SKM-1 (cell line): ENCODE data around the gene MRGPRD.
"Not testable (repeated sequence)": the region's sequence is repeated elsewhere in the genome, so short reads cannot be mapped to it uniquely, and the experiment has no call there.

Experiments used
- DNase-seq: peaks from one replicate; lab custom pipeline; 2025; ENCODE audit not compliant: unreplicated experiment; lab: John Stamatoyannopoulos, UW

MRGPRD gene

DNA sequence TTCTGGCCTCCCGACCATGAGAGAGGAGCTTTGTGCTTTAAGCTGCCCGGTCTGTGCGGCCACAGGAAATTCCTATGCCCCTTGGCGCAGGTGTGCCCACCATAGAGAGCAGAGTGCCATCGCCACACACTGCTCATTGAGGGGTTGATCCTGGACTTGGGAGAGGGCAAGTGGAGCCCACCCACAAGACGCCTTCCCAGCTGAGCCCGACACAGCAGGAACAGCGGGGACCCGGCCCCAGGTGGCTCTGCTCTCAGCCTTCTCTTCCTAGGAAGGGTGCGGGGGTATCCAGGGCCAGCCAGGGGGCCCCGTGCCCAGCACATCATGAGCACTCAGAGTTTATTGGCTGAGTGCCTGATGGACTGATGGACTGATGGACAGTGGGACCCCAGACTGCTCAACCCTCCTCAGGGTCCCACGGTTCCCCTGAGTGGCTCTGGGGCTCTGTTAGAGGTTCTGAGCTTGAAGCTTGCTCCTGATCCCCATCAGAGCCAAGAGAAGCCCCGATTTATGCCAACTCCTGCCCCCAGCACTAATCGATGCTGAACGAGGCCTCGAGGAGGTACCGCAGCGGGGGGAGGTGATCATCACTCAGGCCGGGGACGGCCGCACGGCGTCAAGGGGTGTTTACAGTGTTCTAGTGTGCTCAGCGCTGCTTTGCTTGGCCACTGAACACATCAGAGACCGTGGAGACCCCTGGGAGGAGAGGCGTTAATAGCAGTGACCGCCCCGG is 13.5 kb upstream of the MRGPRD start:
- no peak for DNase-seq

DNA sequence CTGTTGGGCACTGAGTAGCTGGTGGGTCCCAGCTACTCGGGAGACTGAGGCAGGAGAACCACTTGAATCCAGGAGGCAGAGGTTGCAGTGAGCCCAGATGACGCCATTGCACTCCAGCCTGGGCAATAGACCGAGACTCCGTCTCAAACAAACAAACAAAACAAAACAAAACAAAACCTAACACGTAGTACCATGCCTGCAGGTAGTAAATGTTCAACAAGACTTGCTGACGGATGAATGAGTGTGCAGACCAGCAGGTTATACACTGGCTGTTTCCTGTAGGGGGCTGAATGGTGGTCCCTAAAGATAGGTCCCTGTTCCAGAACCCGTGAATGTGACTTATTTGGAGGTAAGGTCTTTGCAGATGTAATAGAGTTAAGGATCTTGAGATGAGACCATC is 12.8 kb upstream of the MRGPRD start:
- DNase-seq: no peak

DNA sequence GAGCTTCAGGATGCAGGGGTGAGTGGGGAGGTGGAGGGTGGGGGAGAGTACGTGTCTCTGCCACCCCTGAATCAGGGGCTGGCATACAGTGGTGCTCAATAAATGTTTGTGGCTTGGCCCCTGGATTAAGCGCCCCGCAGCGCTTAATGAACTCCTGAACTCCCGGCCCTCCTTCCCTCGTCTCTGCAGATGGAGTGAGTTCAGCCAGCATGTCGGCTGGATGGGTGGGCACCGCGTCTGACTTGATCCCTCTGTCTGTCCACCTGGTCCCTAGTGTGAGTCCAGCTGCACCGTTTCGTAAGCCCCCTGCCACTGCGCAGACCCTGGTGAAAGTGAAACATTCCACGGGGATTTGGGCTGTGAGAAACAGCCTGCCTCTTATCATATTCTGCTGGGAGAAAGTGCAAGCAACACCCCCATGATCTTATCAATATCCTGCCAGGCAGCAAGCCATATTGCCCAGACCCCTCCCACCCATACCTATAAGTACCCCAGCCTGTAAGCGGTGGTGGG is 12.0 kb upstream of the MRGPRD start:
- no peak for DNase-seq

DNA sequence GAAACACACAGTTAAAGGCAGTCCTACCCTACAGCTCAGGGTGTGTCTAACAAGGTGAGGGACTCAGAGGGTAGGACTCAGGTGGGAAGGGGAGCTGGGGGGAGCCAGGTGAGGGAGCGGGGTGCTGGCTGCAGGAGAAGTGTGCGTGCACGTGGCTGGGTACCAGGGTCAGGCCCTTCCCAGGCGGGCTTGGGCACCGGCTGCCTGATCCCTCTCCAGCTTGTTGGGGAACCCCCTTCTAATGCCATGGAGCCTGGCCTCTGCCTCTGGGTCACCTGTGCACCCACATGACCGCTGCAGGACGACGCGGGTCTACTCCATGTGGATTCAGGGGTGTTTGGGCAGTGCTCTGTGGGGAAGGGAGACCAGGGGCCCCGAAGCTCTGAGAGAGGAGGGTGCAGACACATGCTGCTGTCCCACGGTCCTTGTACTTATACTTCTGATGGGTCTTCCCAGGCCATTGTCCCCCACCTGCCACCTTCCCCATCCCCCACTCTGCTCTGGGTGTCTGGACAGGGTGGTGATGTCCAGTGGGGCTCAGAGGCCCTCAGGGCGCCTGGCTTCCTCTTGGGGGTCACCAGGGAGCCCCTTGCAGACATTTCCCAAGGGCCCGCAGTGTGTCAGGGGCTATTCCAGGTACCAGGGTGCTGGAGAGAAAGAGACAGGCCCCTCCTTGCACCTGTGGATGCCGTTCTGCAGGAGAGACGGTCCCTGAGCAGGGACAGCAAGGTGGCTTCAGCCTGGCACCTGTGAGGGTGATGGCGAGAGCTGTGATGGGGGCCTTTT is 10.4 kb upstream of the MRGPRD start:
- DNase-seq: no peak

DNA sequence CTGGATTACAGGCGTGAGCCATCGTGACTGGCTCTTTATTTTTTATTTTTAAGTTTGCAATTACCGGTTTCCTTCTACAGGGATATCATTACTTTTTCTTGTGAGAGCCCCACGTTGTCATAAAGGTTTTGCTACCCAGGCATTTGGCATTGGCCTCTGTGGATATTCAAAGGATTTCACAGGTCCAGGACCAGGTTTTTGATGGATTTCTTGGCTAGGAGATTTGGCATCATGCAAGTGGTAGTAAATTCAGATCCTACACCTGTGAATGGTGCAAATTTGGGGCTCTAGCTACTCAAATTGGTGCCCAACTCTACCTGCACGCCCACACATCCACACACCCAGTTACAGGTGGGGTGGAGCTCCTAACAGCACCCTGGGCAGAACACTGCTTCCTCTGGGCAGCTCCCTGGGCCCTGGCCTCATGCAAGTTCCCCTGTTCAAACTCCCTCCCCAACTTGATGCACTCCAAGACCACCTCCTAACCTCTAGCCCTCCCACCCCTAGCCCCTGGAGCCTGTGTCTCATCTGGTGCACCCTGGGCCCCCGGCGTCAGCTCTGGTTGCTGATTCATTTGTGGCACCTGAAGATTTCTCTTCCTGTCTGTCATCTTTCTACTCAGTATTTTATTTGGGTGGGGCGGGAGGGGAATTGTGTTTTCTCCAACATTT is 9.3 kb upstream of the MRGPRD start:
- DNase-seq: no peak

DNA sequence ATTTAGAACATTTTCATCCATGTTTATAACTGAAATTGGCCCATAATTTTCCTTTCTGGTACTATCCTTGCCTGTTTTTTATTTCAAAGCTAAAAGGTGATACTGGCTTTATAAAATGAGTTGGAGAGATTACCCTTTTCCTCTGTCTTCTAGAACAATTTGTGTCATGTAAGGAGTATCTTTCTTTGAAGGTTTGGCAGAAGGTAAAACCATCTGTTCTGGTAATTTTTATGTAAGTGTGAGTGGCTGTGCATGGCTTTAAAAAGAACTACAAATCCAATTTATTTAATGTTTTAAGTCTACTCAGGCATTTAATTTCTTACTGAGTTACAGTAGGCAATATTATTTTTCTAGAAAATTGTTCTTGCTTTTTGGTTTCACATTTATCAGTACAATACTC is 7.7 kb upstream of the MRGPRD start:
- no peak for DNase-seq

DNA sequence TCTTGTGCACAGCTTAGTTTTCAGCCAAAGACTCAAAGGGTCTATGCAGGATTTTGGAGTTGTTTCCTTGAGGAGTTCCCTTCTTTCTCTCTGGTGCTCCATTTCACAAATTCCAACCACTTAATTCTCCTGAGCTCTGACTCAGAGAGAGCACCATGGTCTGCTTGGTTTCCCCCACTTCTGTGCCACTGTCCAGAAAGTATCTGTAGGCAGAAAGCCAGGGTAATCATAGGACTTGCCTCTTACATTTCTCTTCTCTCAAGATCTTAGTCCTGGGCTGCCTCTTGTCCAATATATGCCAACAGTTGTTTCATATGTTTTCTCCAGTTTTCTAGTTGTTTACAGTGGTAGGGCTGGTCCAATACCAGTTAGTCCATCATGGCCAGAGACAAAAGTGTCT is 6.4 kb upstream of the MRGPRD start:
- DNase-seq: no peak

DNA sequence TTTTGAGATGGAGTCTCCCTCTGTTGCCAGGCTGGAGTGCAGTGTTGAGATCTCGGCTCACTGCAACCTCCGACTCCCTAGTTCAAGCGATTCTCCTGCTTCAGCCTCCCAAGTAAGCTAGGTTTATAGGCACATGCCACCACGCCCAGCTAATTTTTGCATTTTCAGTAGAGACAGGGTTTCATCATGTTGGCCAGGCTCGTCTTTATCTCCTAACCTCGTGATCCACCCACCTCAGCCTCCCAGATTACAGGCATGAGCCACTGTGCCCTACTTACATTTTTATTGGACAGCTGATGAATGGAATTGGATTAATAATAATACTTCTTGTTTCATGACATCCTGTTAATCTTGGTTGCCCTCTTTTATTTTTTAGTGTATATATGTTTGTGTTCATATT is 3.0 kb upstream of the MRGPRD start:
- no peak for DNase-seq

DNA sequence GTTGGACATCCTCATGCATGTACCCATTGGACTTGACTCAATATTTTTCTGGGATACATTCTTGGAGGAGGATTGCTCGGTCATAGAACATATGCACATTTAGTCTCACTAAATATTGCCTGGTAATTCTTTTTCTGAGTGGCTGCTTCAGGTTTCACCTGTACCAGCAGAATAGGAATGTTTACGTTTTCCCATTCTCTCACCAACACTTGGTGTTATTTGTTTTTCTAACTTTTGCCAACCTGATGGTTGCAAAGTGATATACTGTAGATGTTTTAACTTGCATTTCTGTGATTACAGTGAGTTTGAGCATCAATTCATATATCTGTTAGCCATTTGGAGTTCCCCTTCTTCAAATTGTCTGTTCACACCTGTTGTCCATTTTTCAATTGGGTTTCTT is 1.3 kb upstream of the MRGPRD start:
- DNase-seq: no peak

DNA sequence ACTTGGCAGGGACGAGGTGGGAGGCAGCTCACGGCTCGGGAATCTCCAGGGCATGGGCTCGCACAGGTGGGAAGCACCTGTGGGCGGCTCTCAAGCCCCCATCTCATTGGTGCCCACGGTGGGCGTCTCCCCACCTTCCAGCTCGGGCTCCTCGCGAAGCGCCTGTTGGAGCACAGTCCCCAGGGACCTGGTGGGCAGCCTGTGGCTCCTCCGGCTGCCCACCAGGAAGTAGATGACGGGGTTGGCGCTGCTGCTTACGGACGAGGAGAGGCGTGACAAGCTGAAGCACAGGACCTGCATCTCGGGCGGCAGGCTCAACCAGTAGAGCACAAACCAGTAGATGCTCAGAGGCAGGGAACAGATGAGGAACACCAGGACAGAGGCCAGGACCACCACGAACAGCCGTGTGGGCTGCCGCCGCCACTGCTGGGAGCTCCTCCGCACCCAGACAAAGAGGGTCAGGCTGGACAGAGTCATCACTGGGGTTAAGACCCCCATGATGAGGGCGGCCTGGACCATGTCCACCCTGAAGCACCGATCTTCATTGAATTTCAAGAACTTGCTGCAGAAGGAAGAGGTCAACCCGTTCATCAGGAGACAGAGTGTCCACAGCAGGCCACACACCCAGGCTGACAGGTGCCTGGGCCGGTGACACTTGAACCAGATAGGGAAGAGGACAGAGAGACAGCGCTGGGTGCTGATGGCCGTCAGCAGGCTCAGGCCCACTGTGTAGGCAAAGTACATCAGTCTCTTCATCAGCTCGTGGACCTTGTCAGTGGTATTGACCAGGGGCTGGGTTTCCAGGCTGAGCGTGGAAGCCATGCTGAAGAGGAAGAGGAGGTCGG is 633 bp downstream of the MRGPRD start:
- no peak for DNase-seq

DNA sequence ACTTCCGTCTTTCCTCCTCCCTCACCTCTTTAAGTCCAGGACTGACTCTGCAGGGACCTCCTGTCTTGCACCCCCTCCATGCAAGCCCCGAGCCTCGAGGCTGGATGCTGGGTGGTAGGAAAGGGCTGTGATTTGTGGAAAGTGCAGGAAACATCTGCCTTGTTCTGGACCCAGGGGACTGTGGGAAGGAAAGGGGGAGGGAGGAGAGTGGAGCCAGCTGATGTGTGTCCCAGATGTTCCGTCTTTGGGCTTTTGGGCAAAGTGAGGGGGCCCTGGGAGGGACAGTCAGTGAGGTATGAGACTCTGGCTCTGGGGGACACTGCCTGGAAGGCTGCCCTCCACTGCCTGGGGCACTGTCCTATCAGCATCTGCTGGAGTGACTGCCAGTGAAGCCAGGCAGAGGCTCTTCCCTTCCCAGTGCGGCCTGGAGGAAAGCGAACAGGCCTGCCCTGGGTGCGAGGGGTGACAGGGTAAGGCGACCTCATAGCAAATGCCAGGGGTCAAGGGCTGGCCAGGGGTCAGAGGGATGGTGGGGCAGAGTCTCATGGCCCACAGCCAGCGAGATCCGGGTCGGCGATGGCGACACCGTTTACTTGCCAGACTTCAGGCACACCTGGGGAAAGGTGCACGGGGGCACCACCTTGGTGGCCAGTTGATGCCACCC is 1.7 kb downstream of the MRGPRD start:
- no peak for DNase-seq

DNA sequence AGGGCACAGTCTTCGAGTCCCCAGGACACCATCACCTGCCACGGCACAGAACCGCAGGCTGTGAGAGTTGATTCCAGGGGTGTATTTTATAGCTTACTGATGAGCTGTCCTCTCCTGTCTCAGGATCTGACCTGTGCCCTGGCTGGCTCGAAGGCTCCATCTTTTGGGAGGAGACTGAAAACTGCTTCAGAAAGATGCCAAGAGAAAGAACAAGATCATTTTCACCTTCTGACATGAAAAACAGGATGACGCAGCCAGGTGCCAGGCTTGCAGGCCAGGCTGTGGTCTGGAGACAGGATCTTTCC is 2.2 kb downstream of the MRGPRD start:
- DNase-seq: no peak

DNA sequence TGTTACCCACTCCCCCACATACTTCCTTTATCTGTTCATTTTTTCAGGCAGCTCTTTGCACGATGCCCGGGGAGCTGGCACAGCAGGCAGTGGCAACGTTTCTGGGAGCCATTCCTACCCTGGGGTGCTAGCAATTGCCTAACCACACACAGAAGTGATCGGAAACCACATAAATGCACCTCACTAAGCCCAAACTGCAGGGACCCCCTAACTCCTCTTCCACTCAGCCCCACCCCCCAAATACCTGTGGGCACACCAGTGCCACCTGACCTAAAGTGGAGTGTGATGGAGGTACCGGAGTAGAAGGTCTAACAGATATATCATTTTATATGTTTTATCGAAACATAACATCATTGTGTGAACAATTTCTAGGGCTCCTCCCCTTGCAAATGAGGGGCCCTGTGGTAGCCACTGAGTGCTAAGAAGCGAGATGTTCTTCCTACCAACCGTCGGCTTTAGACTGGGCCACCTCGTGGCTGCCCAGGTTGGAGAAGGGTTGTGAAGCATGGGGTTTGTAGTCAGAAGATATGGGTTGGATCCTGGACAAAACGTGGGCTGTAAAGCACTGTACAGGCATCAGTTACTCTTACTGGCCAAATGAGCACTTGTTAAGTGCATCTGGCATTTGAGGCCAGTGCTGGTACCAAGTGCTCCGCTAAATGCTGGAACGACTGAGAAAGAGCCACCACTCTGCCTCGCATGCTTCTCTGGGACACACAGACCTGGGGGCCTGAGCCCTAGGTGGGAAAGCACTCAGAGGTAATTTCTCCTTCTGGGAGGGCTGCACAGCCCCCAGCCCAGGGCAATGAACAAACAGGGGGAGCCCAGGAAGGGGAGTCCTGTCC is 2.8 kb downstream of the MRGPRD start:
- no peak for DNase-seq

DNA sequence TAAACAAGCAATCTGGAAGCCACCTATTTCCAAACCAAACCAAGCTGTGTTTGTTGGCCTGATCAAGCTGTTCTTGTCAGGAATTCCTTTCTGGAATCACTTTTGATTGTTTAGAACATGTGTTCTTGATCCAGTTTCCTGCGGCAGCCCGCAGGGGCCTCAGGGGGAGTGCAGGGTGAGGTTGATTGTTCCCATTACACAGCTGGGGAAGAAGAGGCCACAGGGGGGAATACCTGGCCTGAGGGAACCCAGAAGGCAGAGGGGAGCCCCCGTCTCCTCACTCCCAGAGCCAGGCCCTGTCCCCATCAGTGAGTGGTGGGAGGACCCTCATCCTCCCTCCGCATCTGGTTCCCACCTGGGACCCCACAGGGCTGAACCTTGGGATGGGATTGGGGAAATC is 4.2 kb downstream of the MRGPRD start:
- DNase-seq: no peak

DNA sequence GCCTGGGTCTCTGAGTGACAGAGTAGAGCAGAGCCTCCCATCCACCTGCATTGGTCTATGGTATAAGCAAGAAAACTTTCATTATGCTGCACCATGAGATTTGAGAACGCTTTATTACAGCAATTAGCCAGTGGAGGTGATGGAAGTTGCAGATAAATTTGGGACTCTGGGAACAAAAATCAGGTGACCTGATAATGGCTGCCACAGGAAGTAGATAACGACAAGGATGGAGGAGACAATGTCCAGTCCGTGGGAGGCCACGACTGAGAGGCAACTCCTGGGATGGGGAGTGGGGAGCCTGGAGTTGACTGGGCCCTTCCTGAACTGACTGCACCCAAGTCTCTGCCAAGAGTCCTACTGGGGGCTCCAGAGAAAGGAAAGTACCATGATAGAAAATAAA is 4.7 kb downstream of the MRGPRD start:
- DNase-seq: no peak

DNA sequence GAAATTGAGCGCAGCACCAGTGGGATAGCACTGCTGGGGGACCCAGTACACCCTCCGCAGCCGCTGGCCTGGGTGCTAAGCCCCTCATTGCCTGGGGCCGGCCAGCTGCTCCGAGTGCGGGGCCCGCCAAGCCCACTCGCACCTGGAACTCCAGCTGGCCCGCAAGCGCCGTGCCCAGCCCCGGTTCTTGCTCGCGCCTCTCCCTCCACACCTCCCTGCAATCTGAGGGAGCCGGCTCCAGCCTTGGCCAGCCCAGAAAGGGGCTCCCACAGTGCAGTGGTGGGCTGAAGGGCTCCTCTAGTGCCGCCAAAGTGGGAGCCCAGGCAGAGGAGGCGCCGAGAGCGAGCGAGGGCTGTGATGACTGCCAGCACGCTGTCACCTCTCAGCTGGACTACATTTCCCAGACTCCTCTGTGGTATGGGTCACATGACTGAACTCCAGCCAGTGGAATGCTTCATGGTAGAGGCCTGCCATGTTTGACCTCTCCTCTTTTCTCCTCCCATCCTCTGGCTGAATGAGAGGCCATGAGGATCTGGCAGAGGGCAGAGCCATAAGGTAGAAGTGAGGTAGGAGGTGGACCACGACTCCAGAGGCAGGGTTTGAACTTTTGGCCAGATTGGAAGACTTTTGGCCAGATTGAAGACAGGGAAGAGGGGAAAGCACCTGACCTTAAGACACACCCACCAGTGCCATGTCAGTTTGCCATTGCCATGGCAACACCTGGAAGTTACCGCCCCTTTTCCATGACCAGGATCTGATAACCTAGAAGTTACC is 6.2 kb downstream of the MRGPRD start:
- DNase-seq: no peak

DNA sequence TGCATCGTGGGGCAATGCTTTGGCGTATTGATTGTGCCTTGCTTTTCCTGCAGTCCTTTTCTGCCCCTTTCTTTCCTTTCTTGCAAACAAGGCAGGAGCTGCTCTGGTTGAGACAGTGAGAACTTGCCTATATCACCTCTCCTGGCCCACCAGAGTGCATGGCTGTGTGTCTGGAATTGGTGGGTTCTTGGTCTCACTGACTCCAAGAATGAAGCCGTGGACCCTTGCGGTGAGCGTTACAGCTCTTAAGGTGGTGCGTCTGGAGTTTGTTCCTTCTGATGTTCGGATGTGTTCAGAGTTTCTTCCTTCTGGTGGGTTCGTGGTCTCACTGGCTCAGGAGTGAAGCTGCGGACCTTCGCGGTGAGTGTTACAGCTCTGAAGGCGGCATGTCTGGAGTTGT is 7.1 kb downstream of the MRGPRD start:
- DNase-seq: not testable (repeated sequence)

DNA sequence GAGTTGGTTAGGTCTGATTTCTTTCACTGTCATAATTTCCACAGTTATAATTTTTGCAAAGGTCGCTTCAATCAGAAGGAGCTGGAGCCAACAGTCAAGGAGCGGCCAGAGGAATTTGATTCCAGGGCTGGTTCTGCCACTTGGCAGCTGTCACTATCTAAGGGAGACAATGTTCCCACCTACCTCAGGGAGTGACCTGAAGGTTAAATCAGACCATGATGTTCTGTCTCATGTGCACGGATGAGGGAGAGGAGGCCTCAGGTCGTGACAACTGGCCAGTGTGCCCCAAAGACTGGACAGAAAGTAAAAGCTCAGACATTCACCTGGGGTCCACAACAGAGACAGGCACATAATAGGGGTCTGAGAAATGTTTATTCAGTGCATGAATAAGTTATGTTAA is 7.6 kb downstream of the MRGPRD start:
- no peak for DNase-seq
